HCT116 (cell line): Measurements from ENCODE around the gene KMT2E.

Source experiments
- ATF3 ChIP-seq: IDR thresholded peaks from 2 replicates; pipeline ENCODE4 v1.6.1; 2012
- CTCF ChIP-seq, 3 experiments: fragments of 200-600 bp in 1 of 3; sonication (generic) in 1 of 3; IDR thresholded peaks in 2 of 3; conservative IDR thresholded peaks in 1 of 3; 2 replicates each; pipeline ENCODE4 v1.5.1; 2012 to 2017; ENCODE audit warnings: low read depth in 2 of 3, low read length in 2 of 3, antibody characterized with exemption in 1 of 3, borderline replicate concordance in 1 of 3, control low read depth in 1 of 3, mild to moderate bottlenecking in 1 of 3, mixed read lengths in 1 of 3, mixed run types in 1 of 3, moderate library complexity in 1 of 3; ENCODE audit not compliant: insufficient read depth in 1 of 3
- EZH2 ChIP-seq: fragments of 200-600 bp; sonication (generic); IDR thresholded peaks from 2 replicates; pipeline ENCODE4 v1.6.1; 2017; ENCODE audit warnings: antibody characterized with exemption, mixed run types
- MAX ChIP-seq: IDR thresholded peaks from 2 replicates; pipeline ENCODE4 v1.6.1; 2012
- POLR2AphosphoS5 ChIP-seq: IDR thresholded peaks from 2 replicates; pipeline ENCODE4 v1.6.1; 2011; ENCODE audit warnings: mild to moderate bottlenecking, low read depth, low read length, moderate library complexity
- REST ChIP-seq: IDR thresholded peaks from 2 replicates; pipeline ENCODE4 v1.6.1; 2012; ENCODE audit warnings: low read depth
- SP1 ChIP-seq: IDR thresholded peaks from 2 replicates; pipeline ENCODE4 v1.6.1; 2012; ENCODE audit warnings: low read depth
- YY1 ChIP-seq: IDR thresholded peaks from 2 replicates; pipeline ENCODE4 v1.6.1; 2011; ENCODE audit warnings: low read length, low read depth, moderate library complexity, mild to moderate bottlenecking; ENCODE audit not compliant: insufficient replicate concordance; ENCODE audit errors: extremely low read depth
- ZNF274 ChIP-seq: fragments of 200-500 bp; sonication (Bioruptor generic); IDR thresholded peaks from 2 replicates; pipeline ENCODE4 v1.6.1; 2014; ENCODE audit warnings: mild to moderate bottlenecking, low read depth, low read length, inconsistent platforms

GRCh38 chr7:105130048-105130447, 116.0 kb downstream of the KMT2E start:
- TF ChIP-seq CTCF (IDR thresholded peaks at IDR 0.05 in 2 of 3, conservative IDR thresholded peaks at IDR 0.05 in 1 of 3; ENCODE audit: borderline replicate concordance in 1 of 3, insufficient read depth in 1 of 3, low read depth in 2 of 3, low read length in 2 of 3) (no peak), EZH2 (no peak), ZNF274 (no peak), POLR2AphosphoS5 (no peak), YY1 (no peak), SP1 (no peak), MAX (no peak), REST (no peak), ATF3 (no peak)
